H1 (cell line): Measurements from ENCODE around the gene WWP2. TPM values are rescaled to one million over a fixed set of nuclear protein-coding genes. Genes with fewer than 3 reads are reported as not detected.

Experiments
- CTCF ChIA-PET: fragments of 300-600 bp; sonication (Branson Sonifier 250); formaldehyde crosslinking; loops from one replicate; lab custom pipeline; 2021; ENCODE audit not compliant: partially characterized antibody; lab: Charles Lee
- POLR2A ChIA-PET: fragments of 300-600 bp; sonication (Branson Sonifier 250); formaldehyde crosslinking; loops from one replicate; lab custom pipeline; 2021; ENCODE audit warnings: inconsistent platforms; ENCODE audit not compliant: partially characterized antibody; lab: Charles Lee
- DNase-seq, 2 experiments: peaks; one replicate each; pipeline versions ENCODE4 v3.0.0 to v3.0.0-alpha.2; 2010 to 2022; ENCODE audit warnings: low spot score in 2 of 2, low read depth in 1 of 2, mixed read lengths in 1 of 2
- FAIRE-seq: peaks from 2 replicates; lab custom pipeline; 2011; peaks lifted over from hg19 to GRCh38; lab: Jason Lieb, UNC
- H2AFZ ChIP-seq: 2 replicates; pipeline ENCODE4 v1.8.1; 2012; ENCODE audit warnings: low read length, inconsistent platforms
- H2AK5ac ChIP-seq: 2 replicates; pipeline ENCODE4 v1.6.1; 2013; ENCODE audit warnings: low read depth, low read length
- H2BK120ac ChIP-seq: replicated peaks from 2 replicates; pipeline ENCODE3; 2013; ENCODE audit warnings: low read depth, low read length, inconsistent platforms
- H2BK12ac ChIP-seq: 2 replicates; pipeline ENCODE4 v1.6.1; 2013; ENCODE audit warnings: low read depth, low read length
- H2BK15ac ChIP-seq: 2 replicates; pipeline ENCODE4 v1.6.1; 2013; ENCODE audit warnings: low read length
- H2BK20ac ChIP-seq: 2 replicates; pipeline ENCODE4 v1.6.1; 2013; ENCODE audit warnings: low read length
- H2BK5ac ChIP-seq: 2 replicates; pipeline ENCODE4 v1.6.1; 2013; ENCODE audit warnings: low read depth, low read length
- H3K14ac ChIP-seq: 2 replicates; pipeline ENCODE4 v1.6.1; 2013; ENCODE audit warnings: inconsistent platforms; ENCODE audit not compliant: insufficient read length
- H3K18ac ChIP-seq: 2 replicates; pipeline ENCODE4 v1.6.1; 2013; ENCODE audit warnings: low read length; ENCODE audit errors: extremely low read depth
- H3K23ac ChIP-seq: 2 replicates; pipeline ENCODE4 v1.6.1; 2013; ENCODE audit warnings: inconsistent platforms; ENCODE audit not compliant: insufficient read length
- H3K23me2 ChIP-seq: 2 replicates; pipeline ENCODE4 v1.6.1; 2013; ENCODE audit warnings: low read depth, low read length
- H3K27ac ChIP-seq: 2 replicates; pipeline ENCODE4 v1.6.1; 2011; ENCODE audit warnings: low read depth, low read length, inconsistent platforms
- H3K27me3 ChIP-seq, 4 experiments: replicated peaks in 1 of 4; 1 replicate in 1 of 4; 2 replicates in 3 of 4; pipeline versions ENCODE4 v1.6.1 to v1.8.1; 2011 to 2013; ENCODE audit warnings: low read length in 3 of 4, mild to moderate bottlenecking in 3 of 4, inconsistent platforms in 2 of 4, mixed read lengths in 2 of 4, moderate library complexity in 1 of 4; ENCODE audit not compliant: control insufficient read depth in 3 of 4, insufficient read depth in 3 of 4; ENCODE audit errors: extremely low read depth in 1 of 4
- H3K36me3 ChIP-seq, 4 experiments: 2 replicates each; pipeline versions ENCODE4 v1.6.1 to v1.8.1; 2011 to 2013; ENCODE audit warnings: mild to moderate bottlenecking in 4 of 4, low read length in 3 of 4, moderate library complexity in 2 of 4, control low read depth in 1 of 4, inconsistent platforms in 1 of 4; ENCODE audit not compliant: insufficient read depth in 4 of 4, control insufficient read depth in 2 of 4
- H3K4ac ChIP-seq: replicated peaks from 2 replicates; pipeline ENCODE3; 2013; ENCODE audit warnings: low read length, low read depth, mixed read lengths, inconsistent platforms; ENCODE audit not compliant: insufficient read length
- H3K4me1 ChIP-seq, 4 experiments: replicated peaks in 1 of 4; 1 replicate in 1 of 4; 2 replicates in 3 of 4; pipeline versions ENCODE4 v1.6.1 to v1.8.1; 2011 to 2013; ENCODE audit warnings: low read length in 3 of 4, inconsistent platforms in 2 of 4, mixed read lengths in 1 of 4; ENCODE audit not compliant: insufficient read depth in 4 of 4, control insufficient read depth in 3 of 4
- H3K4me2 ChIP-seq, 2 experiments: 2 replicates each; pipeline versions ENCODE4 v1.6.1 to v1.8.1; 2011 to 2013; ENCODE audit warnings: low read depth in 2 of 2, low read length in 2 of 2, control low read depth in 1 of 2, inconsistent platforms in 1 of 2, mild to moderate bottlenecking in 1 of 2; ENCODE audit not compliant: insufficient read depth in 1 of 2
- H3K4me3 ChIP-seq, 4 experiments: fragments of 200-600, 300-600 bp in 1 of 4; sonication (generic), shearing (Covaris generic), sonication (Bioruptor Twin) in 1 of 4; 2 replicates each; pipeline versions ENCODE4 v1.5.1 to v1.8.1; 2011 to 2016; ENCODE audit warnings: low read length in 4 of 4, low read depth in 3 of 4, control low read depth in 2 of 4, inconsistent platforms in 2 of 4, mild to moderate bottlenecking in 2 of 4, mixed read lengths in 1 of 4, moderate library complexity in 1 of 4; ENCODE audit not compliant: insufficient read depth in 2 of 4; ENCODE audit errors: extremely low read depth in 1 of 4
- H3K56ac ChIP-seq: replicated peaks from 2 replicates; pipeline ENCODE3; 2013; ENCODE audit warnings: low read depth, mild to moderate bottlenecking, mixed read lengths, low read length, inconsistent platforms; ENCODE audit not compliant: insufficient read length
- H3K79me1 ChIP-seq: 2 replicates; pipeline ENCODE4 v1.6.1; 2013; ENCODE audit warnings: low read depth, low read length, control low read depth
- H3K79me2 ChIP-seq, 2 experiments: 2 replicates each; pipeline versions ENCODE4 v1.6.1 to v1.8.1; 2012 to 2013; ENCODE audit warnings: low read length in 2 of 2, mild to moderate bottlenecking in 2 of 2, inconsistent platforms in 1 of 2; ENCODE audit not compliant: insufficient read depth in 2 of 2, control insufficient read depth in 1 of 2
- H3K9ac ChIP-seq, 4 experiments: replicated peaks in 1 of 4; 1 replicate in 1 of 4; 2 replicates in 3 of 4; pipeline versions ENCODE4 v1.6.1 to v1.8.1; 2011 to 2013; ENCODE audit warnings: low read depth in 3 of 4, low read length in 3 of 4, control low read depth in 2 of 4, mild to moderate bottlenecking in 2 of 4, moderate library complexity in 2 of 4, inconsistent platforms in 1 of 4; ENCODE audit errors: extremely low read depth in 1 of 4
- H3K9me3 ChIP-seq, 2 experiments: 2 replicates each; pipeline versions ENCODE4 v1.6.1 to v1.8.1; 2012 to 2013; ENCODE audit warnings: mild to moderate bottlenecking in 2 of 2, moderate library complexity in 2 of 2, control low read depth in 1 of 2, inconsistent platforms in 1 of 2, low read depth in 1 of 2, low read length in 1 of 2, mixed read lengths in 1 of 2; ENCODE audit not compliant: insufficient read depth in 2 of 2
- H4K20me1 ChIP-seq, 2 experiments: replicated peaks in 1 of 2; 2 replicates each; pipeline versions ENCODE3 to v1.8.1; 2011 to 2013; ENCODE audit warnings: inconsistent platforms in 2 of 2, low read length in 2 of 2, mild to moderate bottlenecking in 1 of 2; ENCODE audit not compliant: insufficient read depth in 2 of 2, control insufficient read depth in 1 of 2
- H4K5ac ChIP-seq: 2 replicates; pipeline ENCODE4 v1.6.1; 2013; ENCODE audit warnings: low read length, low read depth, mixed read lengths, inconsistent platforms; ENCODE audit not compliant: insufficient read length
- H4K8ac ChIP-seq: 2 replicates; pipeline ENCODE4 v1.8.0; 2013; ENCODE audit warnings: mild to moderate bottlenecking, moderate library complexity, low read length, inconsistent platforms; ENCODE audit not compliant: insufficient read depth; ENCODE audit errors: extremely low read depth
- H4K91ac ChIP-seq: replicated peaks from 2 replicates; pipeline ENCODE3; 2013; ENCODE audit warnings: low read length, mixed read lengths, inconsistent platforms; ENCODE audit not compliant: insufficient read length
- CEBPB ChIP-seq: IDR thresholded peaks from 2 replicates; pipeline ENCODE4 v1.6.1; 2012; ENCODE audit warnings: low read depth, low read length
- CHD2 ChIP-seq: IDR thresholded peaks from 2 replicates; pipeline ENCODE4 v1.6.1; 2012; ENCODE audit warnings: low read length, improper control_type of control experiment
- EZH2 ChIP-seq: fragments of 200-600 bp; sonication (generic); IDR thresholded peaks from 2 replicates; pipeline ENCODE4 v1.7.1; 2012; ENCODE audit warnings: low read depth, mild to moderate bottlenecking, moderate library complexity, low read length, inconsistent platforms; ENCODE audit not compliant: severe bottlenecking
- TAF7 ChIP-seq: optimal IDR thresholded peaks from 2 replicates; pipeline ENCODE3; 2011; ENCODE audit warnings: low read depth, mild to moderate bottlenecking, inconsistent platforms, low read length, moderate library complexity, borderline replicate concordance
- WGBS, 2 experiments: shearing (Covaris generic) in 1 of 2; methylation state at CpG; one replicate each; pipeline versions ENCODE4 v1.1.6 to v1.1.7; 2013 to 2015; ENCODE audit warnings: low lambda C conversion rate in 2 of 2, mixed read lengths in 2 of 2, inconsistent platforms in 1 of 2, low coverage in 1 of 2, missing lambda C conversion rate in 1 of 2; ENCODE audit not compliant: insufficient replicate concordance in 2 of 2, insufficient coverage in 1 of 2, insufficient read length in 1 of 2; ENCODE audit errors: extremely low coverage in 1 of 2, missing lambda C conversion rate in 1 of 2; 5-methylcytosine and 5-hydroxymethylcytosine counted together
- polyA plus RNA-seq, 7 experiments: library from polyadenylated mRNA; depleted of rRNA in 3 of 7; stranded (reverse) in 5 of 7; unstranded in 2 of 7; fragments of >200 nt in 5 of 7; fragments of 200-250 nt in 2 of 7; gene quantifications; 1 replicate in 5 of 7; 2 replicates in 1 of 7; 4 replicates in 1 of 7; pipeline versions ENCODE4 v1.2.1 to v1.2.3, GENCODE V29; 2011 to 2013; ENCODE audit warnings: missing spikeins in 2 of 7, mixed read lengths in 2 of 7
- total RNA-seq: library from RNA; stranded (reverse); fragmentation: NEBNext Ultra II Directional; extraction: Animal tissue kit (Norgen Biotek cat#: 25700); gene quantifications from 2 replicates; pipeline ENCODE4 v1.2.1, GENCODE V29; 2021
- TF ChIP-seq, protein P1 (sequence below), 3 experiments: IDR thresholded peaks; 1 replicate in 2 of 3; 2 replicates in 1 of 3; pipeline versions ENCODE4 v1.5.1 to v1.6.1; 2011; ENCODE audit warnings: low read length in 3 of 3, mild to moderate bottlenecking in 3 of 3, inconsistent platforms in 2 of 3, low read depth in 1 of 3, moderate library complexity in 1 of 3; ENCODE audit not compliant: insufficient read depth in 1 of 3; ENCODE audit errors: control extremely low read depth in 1 of 3

Gene WWP2
- total and polyA plus RNA-seq, 2 of the 8 experiments (the other 6 are each of a cell fraction or from before 2014, with no cell fraction given), result 14.1 to 42.2 TPM

DNA sequence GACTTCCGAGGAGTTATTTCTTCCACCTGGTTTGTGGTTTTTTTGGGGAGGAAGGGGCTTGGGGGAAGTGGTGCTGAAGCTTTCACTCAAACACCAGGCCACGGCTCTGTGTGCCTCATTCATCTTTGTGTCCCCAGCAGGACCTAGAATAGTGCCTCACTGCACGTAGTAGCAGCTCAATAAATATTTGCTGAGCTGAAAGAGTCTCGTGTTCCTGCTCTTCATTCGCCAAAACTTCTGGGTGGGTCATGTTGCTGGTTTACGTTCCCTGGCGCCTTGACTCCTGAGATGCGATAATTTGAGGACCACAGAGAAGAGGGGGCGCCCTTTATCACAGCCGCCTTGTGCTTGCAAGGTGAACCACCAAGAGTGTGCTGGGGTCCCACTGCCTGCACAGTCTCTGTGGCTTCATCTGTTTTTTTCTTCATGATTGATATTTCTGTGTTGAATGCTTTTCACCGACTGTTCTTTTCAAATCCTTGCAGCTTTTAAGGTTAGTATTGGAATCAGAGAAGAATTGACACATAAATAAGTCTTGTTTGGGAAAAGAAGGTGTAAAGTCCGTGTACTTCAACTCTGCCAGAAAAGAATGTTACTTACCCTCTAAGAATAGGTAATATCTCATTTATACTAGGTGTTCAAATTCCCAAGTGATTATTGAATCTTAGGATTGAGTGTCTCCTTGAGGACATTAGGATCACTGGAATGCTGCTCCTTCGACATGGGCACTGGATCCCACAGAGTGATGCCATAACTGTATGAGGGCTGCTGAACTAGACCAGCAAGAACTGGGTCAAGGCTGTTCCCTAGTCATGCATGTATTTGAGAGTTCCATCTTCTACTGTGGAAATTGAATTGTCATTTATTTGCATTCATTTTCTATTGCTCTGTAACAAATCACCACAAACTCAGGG is 96.3 kb downstream of the WWP2 start:
- no peaks in the 10 kb centered on the region for H3K79me2 ChIP-seq
- no peak overlapping the region for H2BK15ac ChIP-seq
- CTCF ChIA-PET, result interaction anchor here (0.6 to 8.4 kb wide), 18 partner anchors 10 to 135 kb away, joined by 3 to 54 read pairs (median 4); no protein-coding TSS in a partner anchor

More for the DNA sequence above, 96.3 kb downstream of the WWP2 start:
- H2BK120ac ChIP-seq, result no peak overlapping the region
- H3K4me3 ChIP-seq, result no peak overlapping the region
- H3K9ac ChIP-seq, result no peak overlapping the region
- no peak overlapping the region for H3K18ac ChIP-seq
- no peaks in the 10 kb centered on the region for H4K20me1 ChIP-seq
- H3K36me3 ChIP-seq, result no peaks in the 10 kb centered on the region; a peak in 1 of 8 replicates
- H2AK5ac ChIP-seq, result no peak overlapping the region
- H3K9me3 ChIP-seq, result no peaks in the 10 kb centered on the region
- 85% methylated on average over 13 of the region's 13 CpGs; no CpG with 5 or more reads in 1 of the 2 experiments for WGBS, 2 experiments
- H3K79me1 ChIP-seq, result no peaks in the 10 kb centered on the region
- no peaks in the 10 kb centered on the region for H3K23me2 ChIP-seq
- POLR2A ChIA-PET, result no interaction called here
- H2BK5ac ChIP-seq, result no peak overlapping the region
- H3K4ac ChIP-seq, result no peak overlapping the region
- no peak overlapping the region for H3K56ac ChIP-seq
- no peak overlapping the region; the same call in 1 of the 2 replicates for H4K8ac ChIP-seq
- no peak overlapping the region for H3K14ac ChIP-seq
- no peak overlapping the region for H2BK20ac ChIP-seq
- no peak overlapping the region for H4K91ac ChIP-seq
- H2AFZ ChIP-seq, result no peak overlapping the region
- no peak overlapping the region for H3K4me2 ChIP-seq
- H2BK12ac ChIP-seq, result no peak overlapping the region
- no peak overlapping the region for H3K27ac ChIP-seq
- TF ChIP-seq CEBPB, result no peak
- TF ChIP-seq, protein P1, sequence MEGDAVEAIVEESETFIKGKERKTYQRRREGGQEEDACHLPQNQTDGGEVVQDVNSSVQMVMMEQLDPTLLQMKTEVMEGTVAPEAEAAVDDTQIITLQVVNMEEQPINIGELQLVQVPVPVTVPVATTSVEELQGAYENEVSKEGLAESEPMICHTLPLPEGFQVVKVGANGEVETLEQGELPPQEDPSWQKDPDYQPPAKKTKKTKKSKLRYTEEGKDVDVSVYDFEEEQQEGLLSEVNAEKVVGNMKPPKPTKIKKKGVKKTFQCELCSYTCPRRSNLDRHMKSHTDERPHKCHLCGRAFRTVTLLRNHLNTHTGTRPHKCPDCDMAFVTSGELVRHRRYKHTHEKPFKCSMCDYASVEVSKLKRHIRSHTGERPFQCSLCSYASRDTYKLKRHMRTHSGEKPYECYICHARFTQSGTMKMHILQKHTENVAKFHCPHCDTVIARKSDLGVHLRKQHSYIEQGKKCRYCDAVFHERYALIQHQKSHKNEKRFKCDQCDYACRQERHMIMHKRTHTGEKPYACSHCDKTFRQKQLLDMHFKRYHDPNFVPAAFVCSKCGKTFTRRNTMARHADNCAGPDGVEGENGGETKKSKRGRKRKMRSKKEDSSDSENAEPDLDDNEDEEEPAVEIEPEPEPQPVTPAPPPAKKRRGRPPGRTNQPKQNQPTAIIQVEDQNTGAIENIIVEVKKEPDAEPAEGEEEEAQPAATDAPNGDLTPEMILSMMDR (IDR thresholded peaks at IDR 0.05; ENCODE audit: control extremely low read depth in 1 of 3, insufficient read depth in 1 of 3, low read depth in 1 of 3, low read length in 3 of 3), result peak in 2 of 3 experiments; percentile 5 to 16; a peak in 2 of 4 replicates
- TF ChIP-seq CHD2, result no peak
- no peak for TF ChIP-seq EZH2
- TF ChIP-seq TAF7, result no peak
- no peak overlapping the region for H3K23ac ChIP-seq
- DNase-seq, result no peak
- no peak overlapping the region for H4K5ac ChIP-seq
- no peak for FAIRE-seq
- H3K4me1 ChIP-seq, result no peaks in the 10 kb centered on the region
- H3K27me3 ChIP-seq, result no peaks in the 10 kb centered on the region
